ENCODE measurements around the gene DOCK1. TPM values are rescaled to one million over a fixed set of nuclear protein-coding genes. Genes with fewer than 3 reads are reported as not detected.

Gene DOCK1
- total RNA-seq, 2 experiments from 2014 or later: not detected

DNA sequence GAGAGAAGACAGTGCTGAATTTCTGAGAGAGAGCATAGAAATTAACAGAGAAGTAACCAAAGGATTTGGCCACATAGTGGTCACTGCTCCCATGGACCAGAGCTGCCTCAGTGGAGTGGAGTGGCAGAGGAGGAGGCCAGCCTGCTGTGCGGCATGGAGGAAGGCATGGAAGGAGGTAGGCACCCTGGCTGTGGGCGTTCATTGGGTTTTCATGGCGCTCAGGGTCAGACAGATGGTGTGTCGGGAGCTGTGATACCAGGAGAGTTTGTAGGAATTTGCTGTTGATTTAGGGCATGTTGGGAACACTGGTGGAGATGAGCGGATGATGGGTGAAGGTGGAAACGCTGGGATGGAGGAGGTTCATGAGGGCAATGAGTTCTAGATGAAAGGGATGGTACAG lies 370.0 kb downstream of the DOCK1 start:
- DNase-seq (no peak), ATAC-seq (ENCODE audit: poor library complexity) (no peak)
- no peaks in the 10 kb centered on the region for H3K36me3 ChIP-seq (ENCODE audit: insufficient read depth, low read length)
- H3K4me3 ChIP-seq (ENCODE audit: low read length): no peak overlapping the region
- Mint-ChIP-seq H3K4me3 (no peak overlapping the region), H3K27ac (no peak overlapping the region), H3K9me3 (peaks cover 2% of the 10 kb centered on the region), H3K36me3 (ENCODE audit: low read depth) (no peaks in the 10 kb centered on the region), H3K27me3 (peaks cover 26% of the 10 kb centered on the region), H3K4me1 (ENCODE audit: low read depth) (no peaks in the 10 kb centered on the region)
- peaks cover 0 to 4% of the 10 kb centered on the region in 2 experiments for H3K27me3 ChIP-seq (ENCODE audit: control insufficient read depth in 1 of 2, insufficient read depth in 2 of 2, low read length in 2 of 2)
- no peak overlapping the region for H3K27ac ChIP-seq (ENCODE audit: low read depth in 1 of 2, low read length in 2 of 2)
- ChIA-PET POLR2A (no interaction called here), CTCF (no interaction called here)
- no peak for TF ChIP-seq CTCF (IDR thresholded peaks at IDR 0.05)
- no peaks in the 10 kb centered on the region for H3K4me1 ChIP-seq (ENCODE audit: insufficient read depth, low read length)
- H3K9me3 ChIP-seq (ENCODE audit: control insufficient read depth in 1 of 2, insufficient read depth in 1 of 2, low read length in 2 of 2): peaks cover 0 to 13% of the 10 kb centered on the region in 2 experiments
- intact Hi-C loops (cut with DNase I, micrococcal nuclease): no loop called here

GRCh38 chr10:127275793-127276450 lies 370.7 kb downstream of the DOCK1 start:
- H3K9me3 Mint-ChIP-seq: peaks cover 2% of the 10 kb centered on the region
- no peak for ATAC-seq (ENCODE audit: poor library complexity)
- POLR2A ChIA-PET: no interaction called here
- no peak overlapping the region for H3K27ac ChIP-seq (ENCODE audit: low read depth in 1 of 2, low read length in 2 of 2)
- no peak overlapping the region for H3K4me3 Mint-ChIP-seq
- H3K27me3 ChIP-seq (ENCODE audit: control insufficient read depth in 1 of 2, insufficient read depth in 2 of 2, low read length in 2 of 2): peaks cover 0 to 4% of the 10 kb centered on the region in 2 experiments
- no peak for DNase-seq
- no peaks in the 10 kb centered on the region for H3K36me3 ChIP-seq (ENCODE audit: insufficient read depth, low read length)
- no peak overlapping the region for H3K27ac Mint-ChIP-seq
- CTCF ChIA-PET: no interaction called here
- H3K27me3 Mint-ChIP-seq: peaks cover 25% of the 10 kb centered on the region
- TF ChIP-seq CTCF (IDR thresholded peaks at IDR 0.05): no peak
- H3K4me3 ChIP-seq (ENCODE audit: low read length): no peak overlapping the region
- intact Hi-C loops (cut with DNase I, micrococcal nuclease): no loop called here
- H3K9me3 ChIP-seq (ENCODE audit: control insufficient read depth in 1 of 2, insufficient read depth in 1 of 2, low read length in 2 of 2): peaks cover 0 to 13% of the 10 kb centered on the region in 2 experiments
- H3K36me3 Mint-ChIP-seq (ENCODE audit: low read depth): no peaks in the 10 kb centered on the region
- no peaks in the 10 kb centered on the region for H3K4me1 ChIP-seq (ENCODE audit: insufficient read depth, low read length)
- no peaks in the 10 kb centered on the region for H3K4me1 Mint-ChIP-seq (ENCODE audit: low read depth)

- intact Hi-C loops (cut with DNase I, micrococcal nuclease): no loop called here
- H3K36me3 ChIP-seq (ENCODE audit: insufficient read depth, low read length): no peaks in the 10 kb centered on the region
- H3K27ac ChIP-seq (ENCODE audit: low read depth in 1 of 2, low read length in 2 of 2): no peak overlapping the region
- DNase-seq (no peak), ATAC-seq (ENCODE audit: poor library complexity) (no peak)
- no peak overlapping the region for H3K4me3 ChIP-seq (ENCODE audit: low read length)
- H3K4me1 ChIP-seq (ENCODE audit: insufficient read depth, low read length): no peaks in the 10 kb centered on the region
- no peaks in the 10 kb centered on the region for H3K4me1 Mint-ChIP-seq (ENCODE audit: low read depth)
- H3K4me3 Mint-ChIP-seq: no peak overlapping the region
- CTCF ChIA-PET: no interaction called here
- POLR2A ChIA-PET: no interaction called here
- peaks cover 25% of the 10 kb centered on the region for H3K27me3 Mint-ChIP-seq
- H3K27ac Mint-ChIP-seq: no peak overlapping the region
- peaks cover 0 to 4% of the 10 kb centered on the region in 2 experiments for H3K27me3 ChIP-seq (ENCODE audit: control insufficient read depth in 1 of 2, insufficient read depth in 2 of 2, low read length in 2 of 2)
- H3K9me3 ChIP-seq (ENCODE audit: control insufficient read depth in 1 of 2, insufficient read depth in 1 of 2, low read length in 2 of 2): peaks cover 0 to 13% of the 10 kb centered on the region in 2 experiments
- H3K36me3 Mint-ChIP-seq (ENCODE audit: low read depth): no peaks in the 10 kb centered on the region
- TF ChIP-seq CTCF (IDR thresholded peaks at IDR 0.05): no peak
- H3K9me3 Mint-ChIP-seq: peaks cover 2% of the 10 kb centered on the region
Observed at GRCh38 chr10:127276794-127277462, 371.7 kb downstream of the DOCK1 start.
